Measurements from ENCODE around the gene TNFRSF6B.

GRCh38 chr20:63735859-63736718, 39.6 kb downstream of the TNFRSF6B start, which contains the start of gene LIME1:
- TF ChIP-seq CTCF (IDR thresholded peaks at IDR 0.05) = no peak
- TF ChIP-seq POLR2A (IDR thresholded peaks at IDR 0.05) = no peak

Data from suprapubic skin (tissue), 3 donors.